GM12801 (cell line): ENCODE measurements around the gene ADAMTS18.

Experiments used
- CTCF ChIP-seq: IDR thresholded peaks from one replicate; pipeline ENCODE4 v1.5.1; 2011; ENCODE audit warnings: control low read depth; ENCODE audit not compliant: insufficient read length; ENCODE audit errors: extremely low read depth

ADAMTS18 gene

GRCh38 chr16:77298418-77299360 lies 136.1 kb downstream of the ADAMTS18 start:
- TF ChIP-seq CTCF: no peak

GRCh38 chr16:77297996-77298395 lies 136.8 kb downstream of the ADAMTS18 start:
- no peak for TF ChIP-seq CTCF

GRCh38 chr16:77295896-77296295 lies 138.9 kb downstream of the ADAMTS18 start:
- no peak for TF ChIP-seq CTCF

- TF ChIP-seq CTCF: no peak
Measured at GRCh38 chr16:77290451-77291115, 144.3 kb downstream of the ADAMTS18 start.

- no peak for TF ChIP-seq CTCF
Measured at GRCh38 chr16:77289331-77289809, 145.5 kb downstream of the ADAMTS18 start.

- no peak for TF ChIP-seq CTCF
Measured at GRCh38 chr16:77288222-77288621, 146.6 kb downstream of the ADAMTS18 start.

- no peak for TF ChIP-seq CTCF
Measured at GRCh38 chr16:77285676-77286075, 149.2 kb downstream of the ADAMTS18 start.
